Amniotic stem cell (primary cell): ENCODE results near the gene OR8D2.

Experiments
- DNase-seq: peaks from one replicate; lab custom pipeline; 2025; lab: John Stamatoyannopoulos, UW

The OR8D2 gene, protein sequence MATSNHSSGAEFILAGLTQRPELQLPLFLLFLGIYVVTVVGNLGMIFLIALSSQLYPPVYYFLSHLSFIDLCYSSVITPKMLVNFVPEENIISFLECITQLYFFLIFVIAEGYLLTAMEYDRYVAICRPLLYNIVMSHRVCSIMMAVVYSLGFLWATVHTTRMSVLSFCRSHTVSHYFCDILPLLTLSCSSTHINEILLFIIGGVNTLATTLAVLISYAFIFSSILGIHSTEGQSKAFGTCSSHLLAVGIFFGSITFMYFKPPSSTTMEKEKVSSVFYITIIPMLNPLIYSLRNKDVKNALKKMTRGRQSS

DNA sequence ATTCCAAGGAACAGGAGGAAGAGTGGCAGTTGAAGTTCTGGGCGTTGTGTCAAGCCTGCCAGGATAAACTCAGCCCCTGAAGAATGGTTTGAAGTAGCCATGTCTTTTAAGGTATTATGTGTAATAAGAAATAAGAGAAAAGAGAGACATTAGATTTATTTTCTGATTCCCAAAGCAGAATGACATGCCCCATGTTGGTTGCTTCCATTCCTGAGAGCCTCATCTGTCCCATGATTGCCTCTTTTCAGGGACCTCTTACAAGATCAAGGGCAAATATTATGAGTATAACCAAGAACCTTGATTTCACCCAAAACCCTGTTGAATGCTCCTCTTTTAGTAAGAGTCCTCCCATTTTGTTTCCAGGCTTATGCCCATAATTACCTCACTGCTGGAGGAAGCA is at the start of gene OR8D2:
Gene OR8D2, minus strand, starts transcription at position 101 of the 400 bp plus-strand sequence. Its CDS starts 0 bp downstream, at position 101.
- DNase-seq, result no peak

DNA sequence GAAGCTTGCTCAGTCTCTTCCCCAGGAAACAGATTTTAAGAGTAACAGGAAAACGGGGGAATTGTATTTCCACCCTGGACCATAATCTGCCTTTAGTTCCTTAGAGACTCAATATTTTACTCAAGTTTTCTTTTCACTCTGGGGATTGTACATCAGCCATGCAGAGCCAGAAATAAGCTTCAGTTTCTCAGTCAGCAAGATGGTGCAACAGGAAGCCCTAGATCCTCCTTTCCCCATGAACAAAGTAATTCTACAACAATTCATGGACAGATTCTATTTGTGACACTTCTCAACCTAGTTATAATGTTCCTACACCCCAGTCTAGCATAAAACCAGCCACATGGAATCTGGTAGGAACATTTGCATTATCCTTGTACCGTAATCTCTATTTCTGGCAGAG is 39.6 kb upstream of the OR8D2 start:
- DNase-seq, result no peak

- no peak for DNase-seq
Measured at GRCh38 chr11:124346311-124346955, 26.4 kb upstream of the OR8D2 start.

- no peak for DNase-seq
Measured at GRCh38 chr11:124344346-124344745, 24.3 kb upstream of the OR8D2 start.

- DNase-seq, result no peak
Measured at GRCh38 chr11:124340142-124340447, 20.1 kb upstream of the OR8D2 start.

GRCh38 chr11:124339396-124340141 is 19.6 kb upstream of the OR8D2 start:
- DNase-seq, result no peak

- DNase-seq, result no peak
Measured at GRCh38 chr11:124331873-124332272, 11.9 kb upstream of the OR8D2 start.

DNA sequence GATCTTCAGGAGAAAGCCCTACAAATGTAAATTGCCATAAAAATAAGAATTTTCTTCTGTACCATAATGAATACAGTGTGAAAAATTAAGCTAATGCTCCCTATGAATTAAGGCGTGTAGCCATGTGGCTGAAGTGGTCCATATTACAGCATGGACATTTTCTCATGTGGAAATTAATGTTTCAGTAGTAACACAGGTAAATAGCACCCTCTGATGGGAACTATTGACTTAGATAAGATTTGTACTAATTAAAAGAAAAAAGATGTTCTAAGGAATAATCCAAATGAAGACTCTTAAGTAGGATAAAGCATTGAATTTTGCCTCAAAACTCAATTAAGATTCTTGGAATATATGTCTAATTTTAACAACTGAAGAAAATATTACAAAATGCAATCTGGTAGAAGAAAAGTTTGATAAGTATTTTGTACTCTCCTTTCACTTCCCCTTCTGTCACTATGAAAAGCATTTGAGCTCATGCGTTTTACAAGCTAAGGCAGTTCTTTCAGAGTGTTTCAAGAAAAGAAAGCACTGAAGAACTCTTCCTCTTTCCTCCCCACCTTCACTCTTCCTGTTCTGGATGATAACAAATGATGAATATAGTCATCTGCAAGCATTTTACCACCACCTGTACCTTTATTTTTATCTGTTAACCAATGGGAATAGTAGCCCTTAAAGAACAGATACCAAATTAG is 9.9 kb upstream of the OR8D2 start:
- DNase-seq, result no peak

- no peak for DNase-seq
Measured at GRCh38 chr11:124327775-124328174, 7.8 kb upstream of the OR8D2 start.

GRCh38 chr11:124322356-124322755 is 2.4 kb upstream of the OR8D2 start:
- DNase-seq, result no peak

DNA sequence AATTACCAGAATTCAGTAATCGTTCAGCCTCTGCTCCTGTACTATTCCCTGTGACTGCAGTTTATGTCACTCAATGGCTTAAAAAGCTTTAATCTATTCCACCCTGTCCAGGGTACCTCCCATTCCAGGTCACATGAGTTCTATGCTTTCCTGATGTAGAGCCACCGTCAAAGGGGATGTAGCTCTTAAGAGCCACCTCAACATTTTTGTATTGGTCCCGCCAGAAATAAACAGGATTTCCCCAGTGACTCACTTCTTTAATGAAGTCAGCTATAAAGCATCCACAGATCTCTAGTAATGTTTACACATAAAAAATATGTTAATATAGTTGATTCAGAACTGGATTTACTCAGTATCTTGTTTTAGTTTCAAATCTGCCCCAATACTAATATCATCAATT is 4.9 kb downstream of the OR8D2 start:
- DNase-seq, result no peak

DNA sequence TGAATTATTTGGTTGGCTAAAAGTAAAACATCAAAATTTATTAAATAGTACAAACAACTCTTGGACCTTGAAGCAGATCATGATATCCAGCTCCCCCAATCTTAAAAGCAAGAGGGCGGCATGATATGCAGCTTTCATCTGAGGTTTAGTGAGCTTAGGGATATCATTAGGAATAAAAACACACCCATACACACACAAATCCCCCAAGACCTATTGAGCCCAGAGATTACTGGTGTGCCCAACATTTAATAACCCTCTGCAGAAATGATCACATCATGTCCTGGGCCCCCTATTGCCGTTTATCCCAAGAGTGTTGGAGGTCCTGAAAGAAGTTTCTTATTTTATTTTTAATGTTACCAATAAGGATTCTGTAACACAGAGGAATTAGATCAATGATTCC is 6.1 kb downstream of the OR8D2 start, which contains the start of gene OR8D1:
Gene OR8D1, minus strand, starts transcription at position 101 of the 400 bp plus-strand sequence. CDS start 3,183 bp downstream, outside the sequence.
- no peak for DNase-seq

DNA sequence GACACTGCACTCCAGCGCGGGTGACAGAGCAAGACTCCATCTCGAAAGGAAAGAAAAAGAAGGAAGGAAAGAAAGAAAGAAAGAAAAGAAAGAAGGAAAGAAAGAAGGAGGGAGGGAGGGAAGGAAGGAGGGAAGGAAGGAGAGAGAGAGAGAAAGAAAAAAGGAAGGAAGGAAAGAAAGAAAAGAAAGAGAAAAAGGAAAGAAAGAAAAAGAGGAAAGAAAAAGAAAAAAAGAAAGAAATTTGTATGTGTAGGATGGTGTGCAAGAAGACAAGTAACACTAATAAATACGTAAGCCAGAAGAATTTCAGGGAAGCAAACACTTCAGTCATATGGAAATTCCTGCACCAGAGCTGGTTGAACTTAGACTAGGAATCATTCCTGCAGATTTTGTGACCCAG is 6.9 kb downstream of the OR8D2 start:
- DNase-seq, result no peak

DNA sequence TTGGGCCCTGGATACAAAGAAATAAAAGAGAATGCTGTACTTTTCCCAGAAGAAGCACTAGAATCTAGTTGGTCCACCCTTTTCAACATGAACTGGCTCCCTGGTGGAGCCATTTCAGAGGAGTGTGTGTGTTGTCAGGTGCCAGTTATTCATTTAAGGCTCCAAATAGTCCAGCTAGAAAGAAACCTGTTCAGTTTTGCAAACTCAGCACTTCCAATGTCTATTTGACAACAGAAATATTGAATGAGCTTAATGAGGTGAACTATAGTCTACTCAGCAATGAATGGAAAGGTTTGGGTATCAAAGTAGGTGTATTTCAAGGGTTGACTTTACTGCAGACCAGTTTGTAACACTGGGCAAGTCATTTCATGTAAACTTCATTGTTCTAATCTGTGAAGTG is 8.3 kb downstream of the OR8D2 start:
- DNase-seq, result no peak

- DNase-seq, result no peak
Measured at GRCh38 chr11:124311269-124311668, 8.7 kb downstream of the OR8D2 start.

GRCh38 chr11:124310721-124311120 is 9.3 kb downstream of the OR8D2 start:
- DNase-seq, result no peak

DNA sequence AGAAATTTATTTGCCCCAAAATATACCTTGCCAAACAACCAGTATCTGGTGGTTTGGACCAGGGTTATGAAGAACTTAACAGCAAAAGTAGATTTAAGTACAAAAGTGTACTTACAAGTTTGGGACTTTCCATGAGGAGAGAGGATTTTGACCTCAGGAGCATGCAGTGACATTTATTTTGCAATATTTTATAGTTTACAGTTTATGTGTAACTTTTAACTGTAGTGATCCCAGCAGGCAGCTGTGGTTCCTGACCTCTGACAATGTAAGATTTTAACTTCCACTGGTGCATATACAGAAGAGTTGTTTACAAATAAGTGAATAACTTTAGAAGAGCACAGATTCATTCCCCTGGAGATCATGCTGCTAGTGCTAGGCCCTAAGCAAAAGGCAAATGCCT is 12.9 kb downstream of the OR8D2 start:
- DNase-seq, result no peak

- DNase-seq, result no peak
Measured at GRCh38 chr11:124302347-124303125, 17.5 kb downstream of the OR8D2 start.

DNA sequence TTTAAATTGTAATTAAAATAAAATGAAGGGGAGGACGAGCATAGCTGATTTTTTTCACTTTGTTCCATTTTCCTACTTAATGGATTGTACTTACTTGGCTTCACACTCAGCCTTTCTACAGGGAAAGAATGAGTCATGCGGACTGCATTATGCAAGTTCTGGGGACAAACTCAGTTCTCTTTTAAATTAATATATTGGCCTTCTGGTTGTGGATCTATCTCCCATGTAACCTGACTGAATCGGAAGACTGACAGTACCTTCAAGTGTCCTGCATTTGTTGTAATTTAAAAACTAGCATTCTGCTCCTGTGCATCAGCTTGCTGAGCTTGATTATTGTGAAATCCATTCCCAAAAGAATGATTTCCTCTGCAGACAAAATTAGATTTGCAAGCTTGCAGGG is 18.4 kb downstream of the OR8D2 start:
- no peak for DNase-seq

- no peak for DNase-seq
Measured at GRCh38 chr11:124297921-124298320, 22.1 kb downstream of the OR8D2 start.

- DNase-seq, result no peak
Measured at GRCh38 chr11:124296016-124296415, 24.0 kb downstream of the OR8D2 start.

DNA sequence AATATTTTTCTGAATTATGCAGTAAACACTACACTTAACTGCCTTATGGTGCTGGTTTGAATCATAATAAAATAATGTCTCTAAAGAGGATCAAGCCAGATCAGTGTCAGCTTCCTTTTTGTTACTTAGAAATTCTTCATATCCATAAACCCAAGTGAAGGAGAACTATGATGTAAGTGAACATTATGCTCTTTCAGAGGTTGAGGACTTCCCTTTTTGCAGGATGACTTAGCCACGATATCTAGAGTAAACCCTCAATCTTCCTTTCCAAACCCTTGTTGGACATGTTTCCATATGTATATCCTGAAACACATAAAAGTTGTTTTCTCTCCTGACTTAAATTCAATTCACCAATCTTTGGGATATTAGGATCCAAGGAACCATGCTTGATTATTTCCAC is 25.3 kb downstream of the OR8D2 start:
- DNase-seq, result no peak
